ENCODE results near the gene PKDREJ. TPM values are rescaled to one million over a fixed set of nuclear protein-coding genes. Genes with fewer than 3 reads are reported as not detected.
A peak's percentile ranks its signal among the peaks of the same experiment; 100 is the strongest.

The PKDREJ gene
- total RNA-seq, 2 donors from 2014 or later = 0.68 TPM; not detected in 1

DNA sequence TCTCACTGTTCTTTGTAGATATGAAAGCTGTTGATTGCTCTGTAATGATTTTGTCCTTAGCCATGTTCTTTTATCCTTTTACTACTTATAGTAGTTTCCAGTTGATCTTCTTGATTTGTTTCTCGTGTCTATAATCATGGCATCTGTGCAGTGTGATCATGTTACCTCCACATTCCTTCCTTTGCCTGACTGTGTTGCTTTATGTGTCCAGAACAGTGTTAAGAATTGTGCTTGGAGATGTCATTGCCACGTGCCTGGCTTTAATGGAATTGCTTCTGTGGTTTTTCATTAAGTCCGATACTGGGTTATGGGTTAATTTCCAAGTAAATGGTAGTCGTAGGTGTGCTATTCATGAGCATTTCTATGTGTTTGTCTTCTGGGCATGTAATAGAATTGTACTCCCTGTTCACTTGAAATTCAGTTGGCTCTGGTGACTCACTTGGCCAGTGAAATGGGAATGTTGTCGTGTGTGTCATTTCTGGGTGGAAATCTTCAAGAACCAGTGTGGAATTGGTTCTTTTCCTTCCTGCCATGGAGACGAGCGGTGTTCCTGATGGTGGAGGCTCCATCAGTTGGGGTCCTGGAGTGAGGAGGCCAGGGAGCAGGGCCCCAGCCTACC lies 40.3 kb upstream of the PKDREJ start:
- no peak for TF ChIP-seq CTCF (IDR thresholded peaks at IDR 0.05)
- TF ChIP-seq POLR2A (IDR thresholded peaks at IDR 0.05) = no peak
- Histone ChIP-seq H3K27ac (no peak overlapping the region), H3K27me3 (replicated peaks; ENCODE audit: insufficient read depth) (no peaks in the 10 kb centered on the region), H3K4me1 (replicated peaks) (no peaks in the 10 kb centered on the region), H3K36me3 (no peaks in the 10 kb centered on the region), H3K9me3 (no peaks in the 10 kb centered on the region), H3K4me3 (no peak overlapping the region)
- intact Hi-C loops (cut with DNase I) = no loop called here
- DNase-seq (ENCODE audit: low spot score) = no peak
- 84% methylated on average over 7 of the region's 7 CpGs for WGBS

DNA sequence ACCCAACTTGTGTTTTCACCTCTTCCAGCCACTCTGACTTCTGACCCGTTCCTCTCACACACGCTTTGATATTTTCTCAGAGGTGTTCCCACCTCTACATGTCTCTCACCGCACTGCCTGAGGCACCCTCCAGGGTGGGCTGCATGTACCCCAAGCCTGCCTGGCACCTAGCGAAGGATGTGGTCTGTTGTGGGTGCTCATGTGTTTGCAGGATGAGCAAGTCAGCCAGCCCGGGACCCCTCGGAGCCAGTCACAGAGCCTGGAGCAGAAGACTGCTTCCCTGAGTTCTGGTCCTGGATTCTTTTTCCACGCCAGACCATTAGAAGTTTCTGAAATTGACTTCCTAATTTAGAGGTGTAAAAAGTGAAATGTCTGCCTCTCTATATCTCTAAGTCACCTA lies 37.3 kb upstream of the PKDREJ start:
- WGBS = 100% methylated on average over 7 of the region's 7 CpGs

DNA sequence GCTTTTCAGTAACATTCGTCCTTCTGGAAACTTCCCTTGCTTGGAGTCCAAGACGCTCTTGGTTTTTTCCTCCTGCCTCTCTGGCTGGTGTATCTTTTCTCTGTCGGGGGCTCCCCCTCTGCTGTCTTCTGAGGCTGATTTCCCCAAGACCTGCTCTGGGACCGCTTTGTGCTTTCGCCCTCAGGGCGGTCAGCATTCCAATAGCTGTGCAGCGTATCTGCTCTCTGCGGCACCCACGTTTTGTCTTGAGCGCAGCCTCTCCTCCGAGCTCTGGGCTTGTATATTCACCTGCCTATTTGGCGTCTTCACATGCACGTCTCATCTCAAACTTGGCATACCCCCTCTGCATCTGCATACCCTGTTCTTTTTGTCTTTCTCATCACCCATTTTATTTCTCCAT lies 36.0 kb upstream of the PKDREJ start:
- no peak for TF ChIP-seq POLR2A (IDR thresholded peaks at IDR 0.05)
- no peaks in the 10 kb centered on the region for H3K36me3 ChIP-seq
- 91% methylated on average over 13 of the region's 13 CpGs for WGBS
- no peaks in the 10 kb centered on the region for H3K27me3 ChIP-seq (replicated peaks; ENCODE audit: insufficient read depth)
- intact Hi-C loops (cut with DNase I) = loop anchor here (5.0 kb wide), 1 partner anchor 177 kb away; no protein-coding TSS in a partner anchor
- no peak overlapping the region for H3K4me3 ChIP-seq
- H3K4me1 ChIP-seq (replicated peaks) = no peaks in the 10 kb centered on the region
- H3K27ac ChIP-seq = no peak overlapping the region
- DNase-seq (ENCODE audit: low spot score) = no peak
- H3K9me3 ChIP-seq = no peaks in the 10 kb centered on the region

More for the DNA sequence above, 37.3 kb upstream of the PKDREJ start:
- no peak overlapping the region for H3K4me3 ChIP-seq
- H3K9me3 ChIP-seq = no peaks in the 10 kb centered on the region
- DNase-seq (ENCODE audit: low spot score) = no peak
- intact Hi-C loops (cut with DNase I) = no loop called here
- TF ChIP-seq POLR2AphosphoS5 (IDR thresholded peaks at IDR 0.05) = no peak
- no peaks in the 10 kb centered on the region for H3K27me3 ChIP-seq (replicated peaks; ENCODE audit: insufficient read depth)
- H3K4me1 ChIP-seq (replicated peaks) = no peaks in the 10 kb centered on the region
- no peaks in the 10 kb centered on the region for H3K36me3 ChIP-seq
- no peak overlapping the region for H3K27ac ChIP-seq

- Histone ChIP-seq H3K27me3 (replicated peaks; ENCODE audit: insufficient read depth) (no peaks in the 10 kb centered on the region), H3K4me1 (replicated peaks) (no peaks in the 10 kb centered on the region), H3K36me3 (peaks cover 0 to 5% of the 10 kb centered on the region in 2 donors), H3K4me3 (peak overlapping the region; percentile 33 to 35), H3K27ac (no peak overlapping the region), H3K9me3 (no peaks in the 10 kb centered on the region)
- WGBS = 4% methylated on average over 30 of the region's 32 CpGs
- intact Hi-C loops (cut with DNase I) = loop anchor here (5.0 kb wide), 1 partner anchor 175 kb away; no protein-coding TSS in a partner anchor
- TF ChIP-seq POLR2A (IDR thresholded peaks at IDR 0.05) = no peak
- TF ChIP-seq CTCF (IDR thresholded peaks at IDR 0.05) = no peak
- no peak for TF ChIP-seq POLR2AphosphoS5 (IDR thresholded peaks at IDR 0.05)
- no peak for DNase-seq (ENCODE audit: low spot score)
Observed at GRCh38 chr22:46297151-46297812, 34.1 kb upstream of the PKDREJ start.

- no peaks in the 10 kb centered on the region for H3K4me1 ChIP-seq (replicated peaks)
- peak; percentile 56 for TF ChIP-seq POLR2A (IDR thresholded peaks at IDR 0.05)
- peak in 3 of 4 experiments; percentile 14 to 49 (median 43) for TF ChIP-seq CTCF (IDR thresholded peaks at IDR 0.05)
- TF ChIP-seq POLR2AphosphoS5 (IDR thresholded peaks at IDR 0.05) = peak; percentile 96
- H3K36me3 ChIP-seq = peaks cover 0 to 8% of the 10 kb centered on the region in 2 donors
- no peaks in the 10 kb centered on the region for H3K9me3 ChIP-seq
- DNase-seq (ENCODE audit: low spot score) = peak; percentile 97
- H3K4me3 ChIP-seq = peak within 1 kb of the TSS; percentile 33 to 35
- H3K27me3 ChIP-seq (replicated peaks; ENCODE audit: insufficient read depth) = no peaks in the 10 kb centered on the region
- H3K27ac ChIP-seq = peak within 1 kb of the TSS; percentile 85 to 92
- intact Hi-C loops (cut with DNase I) = loop anchor here (5.0 kb wide), 1 partner anchor 174 kb away; no protein-coding TSS in a partner anchor
- under 1% methylated on average over 74 of the region's 76 CpGs for WGBS
Observed at GRCh38 chr22:46296257-46297150, 33.4 kb upstream of the PKDREJ start, which contains the start of gene GTSE1. Gene GTSE1 (plus strand): TSS chr22:46296870. CDS start chr22:46297401, 531 bp downstream.

All from prostate gland (tissue), 2 donors.